Activated CD8-positive, alpha-beta memory T cell treated with anti-CD3 and anti-CD28 coated beads, Interleukin-2, amount 50 U/mL, for 24 hours (primary cell): ENCODE data around the gene SRPK2.

Experiments
- DNase-seq: peaks from one replicate; pipeline ENCODE4 v3.0.0-alpha.2; 2020; ENCODE audit errors: extremely low read depth

SRPK2 gene

DNA sequence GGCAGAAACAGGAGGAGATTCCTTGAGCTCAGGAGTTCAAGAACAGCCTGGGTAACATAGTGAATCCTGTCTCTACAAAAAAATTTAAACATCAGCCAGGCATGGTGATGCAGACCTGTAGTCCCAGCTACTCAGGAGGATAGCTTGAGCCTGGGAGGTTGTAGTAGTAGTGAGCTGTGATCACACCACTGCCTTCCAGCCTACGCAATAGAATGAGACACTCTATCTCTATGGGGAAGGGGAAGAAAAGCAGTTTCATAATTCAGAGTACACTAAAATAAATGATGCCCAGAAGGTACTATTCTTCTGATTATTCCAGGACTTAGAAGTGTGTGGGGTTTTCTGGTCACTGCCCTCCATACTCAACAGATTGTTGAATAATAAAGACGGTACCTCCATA is 197.4 kb downstream of the SRPK2 start:
- DNase-seq: no peak

DNA sequence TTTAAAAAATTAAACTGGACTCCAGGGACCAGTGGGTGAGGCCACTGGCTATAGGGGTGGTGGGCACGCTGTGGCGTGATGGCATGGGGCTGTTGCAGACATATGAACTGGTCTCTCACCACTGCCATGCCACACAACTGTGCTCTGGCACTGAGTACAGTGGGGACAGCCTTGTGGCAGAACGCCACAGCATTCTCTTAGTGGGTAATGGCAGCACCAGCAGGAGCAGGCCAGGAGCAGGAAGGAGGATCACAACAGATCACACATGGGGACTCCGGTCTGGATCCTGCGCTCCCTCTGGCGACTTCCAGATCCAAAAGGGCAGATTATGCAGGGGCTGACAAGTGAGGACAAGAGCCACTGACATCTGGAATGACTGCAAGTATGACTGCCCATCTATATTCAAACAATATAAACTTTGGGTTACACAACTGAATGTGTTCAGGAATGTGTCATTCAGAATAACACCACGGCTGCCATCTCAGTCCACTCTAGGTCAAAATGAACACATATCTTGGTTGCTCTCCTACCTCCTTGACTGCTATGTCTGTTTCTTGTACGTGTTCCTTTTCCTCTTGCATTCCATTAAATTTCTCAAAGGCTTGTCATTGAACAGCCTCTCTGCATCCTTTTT is 198.7 kb downstream of the SRPK2 start:
- DNase-seq: no peak

DNA sequence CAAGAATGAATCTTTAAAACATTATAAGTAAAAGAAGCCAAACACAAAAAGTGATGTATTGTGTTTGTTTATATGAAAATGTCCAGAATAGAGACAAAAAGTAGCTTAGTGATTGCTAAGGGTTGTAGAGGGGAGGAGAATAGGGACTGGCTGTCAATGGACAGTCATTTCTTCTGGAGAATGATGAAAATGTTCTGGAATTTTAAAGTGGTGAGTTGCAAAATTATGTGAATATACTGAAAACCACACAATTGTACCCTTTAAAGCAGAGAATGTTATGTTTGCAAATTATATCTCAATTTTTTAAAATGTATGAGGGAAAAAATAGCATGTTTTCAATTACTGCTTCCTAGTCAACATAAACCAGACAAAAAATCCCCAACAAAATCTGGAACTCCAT is 200.5 kb downstream of the SRPK2 start:
- DNase-seq: no peak

DNA sequence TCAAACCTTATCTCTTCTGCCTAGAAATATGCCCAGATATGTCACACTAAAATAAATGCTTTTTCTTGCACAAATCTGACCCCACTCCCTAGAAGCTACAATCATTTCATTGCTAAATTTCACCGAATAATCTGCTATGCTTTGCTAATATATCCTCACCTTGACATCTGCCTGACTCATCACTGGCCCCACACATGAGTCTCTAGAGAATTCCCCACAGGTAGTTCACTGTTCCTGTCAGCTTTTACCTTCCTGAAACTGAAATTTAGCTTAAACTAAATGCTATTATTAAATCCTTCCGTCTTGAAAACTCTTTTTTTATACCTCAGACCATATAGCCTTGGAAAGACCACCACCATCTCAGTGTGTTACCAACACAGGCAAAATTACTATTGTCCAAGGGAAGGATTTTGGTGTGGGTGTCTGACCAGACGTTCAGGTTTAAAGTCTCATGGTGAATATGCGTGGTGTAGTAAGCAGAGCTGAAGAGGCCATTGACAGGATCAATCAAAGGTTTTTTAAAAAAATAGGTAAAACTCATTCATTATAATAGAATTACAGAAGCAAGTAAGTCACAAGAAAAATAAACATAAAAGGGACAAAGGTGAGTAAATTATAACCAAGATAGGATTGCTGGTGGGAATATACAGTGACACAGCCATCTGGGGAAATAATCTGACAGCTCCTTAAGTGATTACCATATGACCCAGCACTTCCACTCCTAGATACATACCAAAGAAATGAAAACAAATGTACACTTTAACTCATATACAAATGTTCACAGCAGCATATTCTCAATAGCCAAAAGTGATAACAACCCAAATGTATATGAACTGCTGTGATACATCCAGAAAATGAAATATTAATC is 201.2 kb downstream of the SRPK2 start:
- DNase-seq: no peak

DNA sequence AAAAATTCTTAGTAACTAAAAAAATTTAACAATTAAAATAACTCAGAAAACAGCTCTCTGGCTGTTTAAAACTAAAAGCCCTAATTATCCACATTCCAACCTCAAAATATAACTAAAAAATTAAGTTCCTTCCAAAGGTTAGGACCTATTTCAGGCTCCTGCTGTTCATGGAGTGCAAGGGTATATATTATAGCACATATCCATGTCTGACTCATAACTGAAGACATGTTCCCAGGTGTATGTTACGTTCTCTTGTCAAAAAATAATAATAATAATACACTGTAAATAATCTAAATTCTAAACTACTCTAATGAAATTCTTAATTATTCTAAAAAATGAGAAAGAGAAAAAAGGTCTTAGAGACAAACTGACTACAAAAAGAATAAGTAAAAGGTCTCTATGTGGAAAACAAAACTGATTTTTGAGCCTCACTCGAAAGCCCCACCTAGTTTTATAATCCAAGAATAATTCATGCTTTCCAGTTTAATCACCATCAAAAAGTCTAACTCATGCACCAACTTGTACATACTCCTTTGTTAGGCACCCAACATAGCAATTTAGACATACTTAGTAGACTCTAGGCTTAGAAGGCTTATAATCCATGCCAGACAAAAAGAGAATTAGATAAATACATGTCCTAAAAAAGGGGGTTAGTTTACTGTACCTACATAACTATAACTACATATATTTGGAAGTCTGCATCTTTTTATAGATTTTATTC is 203.3 kb downstream of the SRPK2 start:
- DNase-seq: no peak

DNA sequence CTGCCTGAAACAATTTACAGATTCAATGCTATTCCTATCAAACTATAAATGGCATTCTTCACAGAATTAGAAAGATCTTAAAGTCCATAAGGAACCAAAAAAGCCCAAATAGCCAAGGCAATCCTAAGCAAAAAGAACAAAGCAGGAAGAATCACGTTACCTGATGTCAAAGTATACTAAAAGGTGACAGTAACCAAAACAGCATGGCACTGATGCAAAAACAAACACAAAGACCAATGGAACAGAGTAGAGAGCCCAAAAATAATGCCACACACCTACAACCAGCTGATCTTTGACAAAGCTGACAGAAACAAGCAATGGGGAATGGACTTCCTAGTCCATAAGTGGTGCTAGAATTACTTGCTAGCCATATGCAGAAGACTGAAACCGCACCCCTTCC is 208.7 kb downstream of the SRPK2 start:
- no peak for DNase-seq

DNA sequence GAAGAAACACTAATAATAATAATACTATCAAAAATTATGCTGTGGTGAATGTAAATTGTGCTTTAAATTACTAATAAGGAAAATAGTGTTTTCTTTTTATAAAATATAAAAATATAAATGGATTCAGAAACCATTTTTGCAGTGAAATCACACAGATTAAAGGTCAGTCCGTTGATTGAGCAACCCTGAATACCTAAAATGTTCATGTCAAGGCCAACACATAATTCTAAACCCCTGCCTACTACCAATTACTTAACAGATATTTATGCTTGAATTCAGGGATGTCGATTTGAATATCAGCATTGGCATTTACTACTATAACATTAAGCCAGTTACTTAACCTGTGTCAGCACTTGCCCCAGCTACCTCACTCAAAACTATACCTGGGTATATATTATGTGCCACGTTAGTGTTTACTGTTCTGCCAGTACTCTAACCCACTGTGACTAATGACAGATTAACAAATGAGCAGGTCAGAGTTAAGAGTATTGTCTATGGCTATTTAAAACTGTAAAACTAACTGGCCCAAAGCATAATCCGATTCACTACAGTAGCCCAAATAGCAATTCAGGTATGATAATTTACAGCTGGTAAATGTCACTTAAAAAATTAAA is 209.7 kb downstream of the SRPK2 start:
- no peak for DNase-seq

DNA sequence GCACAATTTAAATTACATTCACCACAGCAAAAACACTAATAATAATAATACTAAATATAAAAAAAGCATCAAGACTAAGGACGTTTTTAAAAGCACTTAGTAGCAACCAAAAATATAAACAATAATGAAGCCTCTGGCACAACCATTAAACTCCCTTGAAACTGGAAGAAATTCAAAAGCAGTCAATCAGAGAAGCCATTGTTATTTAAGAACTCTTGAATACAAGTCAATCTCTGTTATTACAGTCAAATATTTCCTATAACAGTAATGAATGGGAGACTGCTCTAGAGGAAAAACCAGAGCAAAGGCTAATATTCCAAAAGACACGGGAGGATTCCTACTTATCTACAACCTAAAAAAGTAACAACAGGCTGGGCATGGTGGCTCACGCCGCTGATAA is 210.5 kb downstream of the SRPK2 start:
- no peak for DNase-seq

DNA sequence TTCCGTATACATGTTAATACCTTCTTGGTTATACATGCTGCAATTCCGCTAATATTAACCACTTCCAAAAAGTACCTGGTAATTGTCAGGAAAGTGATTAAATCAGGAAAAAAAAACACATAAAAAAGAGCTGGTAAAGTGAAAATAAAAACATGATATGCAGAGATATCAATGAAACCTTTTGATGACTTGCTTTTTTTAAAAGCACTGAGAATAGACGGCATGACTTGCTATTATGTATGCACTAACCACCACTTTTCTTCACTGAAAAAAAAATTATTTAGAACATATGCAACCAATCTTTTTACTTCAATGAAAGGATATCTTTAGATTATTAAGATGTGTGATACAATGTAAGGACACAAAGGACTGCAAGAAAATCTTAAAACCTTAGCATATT is 211.7 kb downstream of the SRPK2 start:
- no peak for DNase-seq

DNA sequence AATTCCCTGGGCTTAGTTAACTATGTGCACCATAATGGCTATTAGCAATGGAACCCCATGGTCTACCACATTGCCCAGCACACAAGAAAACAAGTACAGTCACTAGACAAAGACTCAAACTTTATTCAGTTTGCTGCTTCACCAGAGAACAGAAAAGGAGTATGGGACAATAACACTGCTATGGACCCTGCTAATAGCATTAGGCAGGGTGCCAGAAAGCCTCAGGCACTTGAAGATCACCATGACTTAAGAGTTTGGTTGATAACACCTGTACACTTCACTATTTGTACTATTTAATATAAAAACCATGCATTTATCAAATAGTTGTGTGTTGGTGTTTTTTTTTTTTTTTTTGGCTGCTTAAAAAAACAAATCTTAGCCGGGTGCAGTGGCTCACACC is 215.1 kb downstream of the SRPK2 start:
- no peak for DNase-seq

DNA sequence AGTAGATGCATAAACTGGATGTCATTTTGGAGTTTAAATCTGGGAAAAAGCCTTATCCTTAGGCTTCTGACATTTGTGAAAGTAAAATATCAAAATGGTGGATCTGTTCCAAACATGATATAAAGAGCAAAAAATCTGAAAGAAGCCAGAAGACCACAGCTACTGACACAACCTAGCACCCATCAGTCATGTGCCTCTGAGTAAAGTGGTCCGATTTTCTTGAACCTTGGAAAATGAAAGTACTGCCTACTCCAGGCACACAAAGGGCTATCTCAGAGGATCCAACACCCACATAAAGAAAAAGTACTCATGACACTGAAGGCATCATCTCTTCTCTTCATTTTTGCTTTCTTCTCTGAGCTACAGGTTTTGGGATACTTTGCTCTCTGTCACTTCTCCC is 224.0 kb downstream of the SRPK2 start:
- no peak for DNase-seq

DNA sequence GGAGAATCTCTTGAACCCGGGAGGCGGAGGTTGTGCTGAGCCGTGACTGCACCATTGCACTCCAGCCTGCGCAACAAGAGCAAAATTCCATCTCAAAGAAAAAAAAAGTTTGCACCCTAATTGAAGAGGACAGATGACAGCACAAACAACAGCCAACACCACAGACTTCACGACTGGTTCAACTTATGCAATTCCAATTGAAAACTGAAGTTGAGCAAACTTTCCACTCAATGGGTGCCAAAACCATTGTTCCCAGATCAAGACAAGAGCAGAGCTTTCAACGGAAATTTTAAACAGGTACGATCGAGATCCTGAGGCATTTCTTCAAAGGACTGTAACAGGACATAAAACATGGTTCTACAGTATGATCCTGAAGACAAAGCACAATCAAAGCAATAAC is 225.0 kb downstream of the SRPK2 start:
- DNase-seq: no peak

DNA sequence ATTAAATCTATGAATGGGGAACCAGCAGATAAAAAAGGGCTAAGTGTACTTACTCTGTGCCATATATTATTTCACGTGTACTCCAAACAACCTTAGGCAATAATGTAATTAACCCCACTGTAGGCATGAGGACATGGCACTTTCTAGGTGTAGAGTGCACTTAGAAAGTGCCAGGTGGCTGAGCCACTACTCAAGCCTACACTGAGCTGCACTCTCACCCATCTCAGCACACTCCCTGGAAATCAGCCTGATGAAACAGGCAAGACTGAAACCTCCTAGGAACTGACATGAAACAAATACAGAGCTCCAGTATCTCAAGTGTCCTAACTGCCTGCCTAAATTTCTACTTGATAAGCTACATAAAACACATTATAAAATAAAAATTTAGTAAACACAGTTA is 227.4 kb downstream of the SRPK2 start:
- no peak for DNase-seq

DNA sequence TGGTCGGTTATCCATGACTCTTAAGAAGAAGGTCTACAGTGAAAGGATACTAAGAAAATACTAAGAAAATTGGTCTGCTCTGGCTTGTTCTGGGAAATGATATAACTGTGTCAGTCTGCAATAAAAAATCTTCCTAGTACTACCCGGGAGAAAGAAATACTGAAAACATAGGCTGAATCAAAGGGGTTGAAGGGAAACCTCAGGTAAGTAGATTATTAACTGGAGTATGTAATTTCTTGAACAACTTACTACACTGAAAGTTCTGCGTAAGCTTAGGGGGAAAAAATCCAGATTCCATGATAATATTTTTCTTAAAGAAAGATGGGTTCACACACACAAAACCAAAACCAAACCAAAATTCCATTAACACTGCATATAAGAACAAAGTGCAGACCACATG is 231.4 kb downstream of the SRPK2 start:
- DNase-seq: no peak

DNA sequence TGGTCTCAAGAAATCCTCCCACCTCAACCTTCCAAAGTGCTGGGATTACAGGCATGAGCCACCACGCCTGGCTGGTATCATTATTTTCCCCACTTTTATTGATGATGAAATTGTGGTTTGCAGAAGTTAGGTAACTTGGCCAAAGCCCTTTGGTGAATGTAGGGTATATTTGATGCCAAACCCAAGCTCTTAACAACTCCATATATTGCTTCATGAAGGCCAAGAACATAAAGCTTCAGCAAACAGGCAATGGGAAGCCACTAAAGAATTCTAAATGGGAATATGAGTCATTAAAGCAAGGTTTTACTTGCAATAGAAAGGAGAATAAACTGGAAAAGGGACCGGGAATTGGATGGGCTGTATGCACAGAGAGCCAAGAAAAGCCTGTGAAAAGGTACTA is 232.0 kb downstream of the SRPK2 start:
- DNase-seq: no peak

DNA sequence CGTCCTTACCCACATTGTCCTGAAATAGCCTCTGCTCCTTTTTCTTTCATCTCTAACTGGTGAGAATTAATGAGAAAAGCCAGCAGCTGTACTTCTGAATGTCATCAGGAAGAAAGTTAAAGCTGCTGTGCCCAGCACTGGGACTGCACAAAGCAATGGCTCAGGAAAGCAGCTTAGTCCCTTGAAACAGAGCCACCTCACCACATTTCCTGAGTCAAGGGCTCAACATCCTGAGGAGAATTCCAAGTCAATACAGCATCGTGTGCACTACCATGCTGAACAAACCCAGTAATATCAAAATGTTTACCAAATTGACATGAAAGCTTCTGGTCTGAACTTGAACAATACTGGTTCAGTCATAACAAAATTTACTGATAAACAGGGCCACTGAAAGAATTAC is 234.6 kb downstream of the SRPK2 start:
- no peak for DNase-seq

DNA sequence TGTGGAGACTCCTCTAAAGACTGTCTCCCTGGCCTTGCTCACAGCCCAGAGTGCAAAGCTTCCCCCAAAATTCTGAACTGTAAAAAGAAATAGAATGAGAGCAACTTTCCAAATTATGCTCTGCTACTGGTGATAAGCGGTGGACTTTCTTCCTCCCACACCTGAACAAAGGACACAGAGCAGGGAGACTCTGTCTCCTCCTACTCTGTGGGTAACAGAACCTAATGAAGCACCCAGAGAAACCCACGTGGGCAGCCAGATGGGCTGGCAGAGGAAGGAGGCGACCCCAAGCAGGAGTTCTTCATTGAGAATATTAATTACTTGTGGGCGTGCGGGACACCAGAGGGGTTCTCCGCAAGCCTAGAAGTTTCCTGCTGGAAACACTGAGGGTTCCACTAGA is 235.2 kb downstream of the SRPK2 start:
- no peak for DNase-seq

DNA sequence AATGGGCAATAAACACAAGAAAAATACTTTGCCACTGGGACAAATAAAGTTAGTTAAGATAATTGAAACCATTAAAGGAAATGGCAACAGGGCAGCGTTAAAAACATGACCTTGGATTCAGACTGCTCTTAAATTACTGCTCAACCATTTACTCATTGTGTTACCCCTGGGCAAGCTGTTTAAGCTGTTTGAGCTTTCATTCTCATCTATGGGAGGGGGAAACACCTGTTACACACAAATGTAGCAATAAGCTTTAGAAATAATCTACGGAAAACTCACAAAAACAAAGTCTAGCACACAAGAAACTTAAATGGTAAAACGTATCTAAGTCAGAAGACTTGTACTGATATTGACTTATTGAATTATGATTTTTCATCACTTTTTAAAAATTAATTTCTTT is 237.6 kb downstream of the SRPK2 start:
- no peak for DNase-seq

DNA sequence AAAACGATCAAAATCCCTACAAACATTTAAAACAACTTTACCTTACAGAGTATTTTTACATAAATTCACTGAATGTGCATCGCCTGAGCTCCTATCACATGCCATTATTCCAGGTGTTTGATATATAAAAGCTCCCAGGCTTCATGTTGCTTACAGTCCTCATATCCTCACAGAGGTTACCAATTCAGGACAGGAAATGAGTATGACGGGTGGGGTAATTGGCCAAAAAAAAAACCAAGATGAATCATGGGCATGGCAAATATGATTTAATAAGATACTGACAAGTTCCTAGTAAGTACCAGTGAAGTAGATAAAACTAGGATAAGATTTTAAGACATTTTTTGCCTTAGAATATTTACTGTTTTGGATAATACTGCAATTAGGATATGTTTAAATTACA is 238.9 kb downstream of the SRPK2 start:
- no peak for DNase-seq

DNA sequence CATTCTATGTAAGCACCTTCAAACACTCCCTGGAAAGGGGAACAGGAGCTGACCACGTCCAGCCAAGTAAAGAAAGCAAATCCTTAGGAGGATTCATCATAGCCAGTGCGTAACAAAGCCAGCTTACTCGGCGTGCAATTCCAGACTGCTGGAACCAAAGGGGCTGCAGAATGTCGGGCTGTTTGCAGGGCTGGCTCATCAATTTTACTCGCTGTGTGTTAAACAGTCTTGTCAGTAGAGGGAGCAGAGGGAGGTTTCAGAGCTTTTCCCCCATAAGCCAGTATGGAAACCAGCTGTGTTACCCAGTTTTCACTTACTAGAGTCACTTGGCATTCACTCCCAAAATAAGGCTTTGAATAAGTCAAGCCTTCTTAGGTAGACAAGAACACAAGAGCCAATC is 247.7 kb downstream of the SRPK2 start:
- DNase-seq: no peak

DNA sequence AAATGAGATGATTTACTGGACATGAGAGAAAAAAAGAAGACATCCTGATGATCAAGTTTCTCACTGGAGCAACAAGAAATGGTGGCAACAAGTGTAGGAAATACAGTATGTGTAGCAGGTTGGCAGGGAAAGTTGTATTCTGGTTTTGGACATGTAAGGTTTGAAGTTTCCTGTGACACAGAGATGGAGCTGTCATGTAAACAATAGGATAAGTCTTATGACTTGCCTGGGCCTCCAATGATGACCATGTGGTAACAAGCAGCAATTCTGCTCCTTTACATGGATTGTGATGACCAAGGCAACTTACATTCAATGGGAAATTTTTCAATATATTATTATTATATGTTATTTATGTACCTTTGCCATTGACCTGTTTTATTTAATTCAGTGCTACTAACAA is 249.3 kb downstream of the SRPK2 start:
- no peak for DNase-seq

DNA sequence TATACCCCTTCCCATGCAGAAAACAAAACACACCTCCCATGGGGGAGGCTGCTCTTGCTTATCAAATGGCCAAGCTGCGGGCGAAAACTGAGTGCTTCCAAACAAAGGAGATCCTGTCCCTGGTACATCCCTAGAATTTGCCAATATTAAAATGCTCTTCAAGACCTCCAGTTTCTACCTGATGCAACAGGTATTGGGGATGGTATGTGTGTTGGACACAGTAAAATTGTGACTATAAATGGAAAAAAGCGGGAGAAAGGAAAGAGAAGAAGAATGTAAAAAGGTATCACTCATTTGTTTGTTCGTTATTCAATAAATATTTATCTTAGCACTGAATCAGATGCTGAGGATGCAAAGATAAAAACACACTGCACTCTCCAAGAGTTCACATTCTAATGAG is 250.8 kb downstream of the SRPK2 start:
- DNase-seq: no peak

DNA sequence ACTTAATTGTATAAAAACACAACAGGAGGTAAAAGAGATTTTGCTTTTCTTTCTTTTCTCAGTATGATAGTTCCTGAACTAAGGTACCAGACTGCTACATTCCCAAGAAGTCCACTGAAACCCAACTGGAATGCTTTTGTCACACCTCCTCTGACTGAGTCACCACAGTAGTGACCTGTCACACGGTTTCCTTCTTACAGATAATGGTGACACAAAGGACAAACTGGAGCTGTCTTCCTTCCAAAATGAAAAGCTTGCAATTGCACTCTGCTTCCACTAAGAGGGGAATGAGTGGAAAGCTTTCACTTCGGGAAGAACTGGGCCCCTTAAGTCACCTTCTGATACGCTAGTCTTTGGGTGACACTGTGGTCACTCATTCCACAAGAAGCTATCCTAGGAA is 252.5 kb downstream of the SRPK2 start:
- DNase-seq: no peak
